NOMO-1 treated with DMSO at 0.1 percent for 48 hours (cell line): ENCODE results near the gene HTATIP2.
"Not testable (repeated sequence)": the region's sequence is repeated elsewhere in the genome, so short reads cannot be mapped to it uniquely, and the experiment has no call there.

ENCODE experiments used
- DNase-seq: peaks from one replicate; lab custom pipeline; 2025; ENCODE audit not compliant: unreplicated experiment; lab: John Stamatoyannopoulos, UW

The HTATIP2 gene

DNA sequence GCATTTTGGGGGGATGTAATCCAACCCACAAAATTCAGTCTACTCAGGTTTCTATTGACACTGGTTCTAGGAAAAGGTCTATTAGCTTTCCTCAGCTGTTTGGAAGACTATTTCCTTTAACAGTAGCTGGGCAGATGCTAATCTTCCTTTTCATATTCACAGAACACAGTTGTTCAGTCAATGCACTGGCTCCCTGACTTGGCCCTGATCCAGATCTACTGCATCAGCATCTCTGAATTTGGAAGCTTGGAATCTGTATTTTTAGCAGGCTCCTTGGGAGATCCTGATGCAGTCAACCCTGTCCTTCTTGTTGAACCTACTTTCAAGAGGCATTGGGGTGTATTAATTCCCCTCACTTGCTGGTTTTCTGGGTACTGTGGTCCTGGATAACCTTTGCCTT is 6.3 kb downstream of the HTATIP2 start:
- no peak for DNase-seq

DNA sequence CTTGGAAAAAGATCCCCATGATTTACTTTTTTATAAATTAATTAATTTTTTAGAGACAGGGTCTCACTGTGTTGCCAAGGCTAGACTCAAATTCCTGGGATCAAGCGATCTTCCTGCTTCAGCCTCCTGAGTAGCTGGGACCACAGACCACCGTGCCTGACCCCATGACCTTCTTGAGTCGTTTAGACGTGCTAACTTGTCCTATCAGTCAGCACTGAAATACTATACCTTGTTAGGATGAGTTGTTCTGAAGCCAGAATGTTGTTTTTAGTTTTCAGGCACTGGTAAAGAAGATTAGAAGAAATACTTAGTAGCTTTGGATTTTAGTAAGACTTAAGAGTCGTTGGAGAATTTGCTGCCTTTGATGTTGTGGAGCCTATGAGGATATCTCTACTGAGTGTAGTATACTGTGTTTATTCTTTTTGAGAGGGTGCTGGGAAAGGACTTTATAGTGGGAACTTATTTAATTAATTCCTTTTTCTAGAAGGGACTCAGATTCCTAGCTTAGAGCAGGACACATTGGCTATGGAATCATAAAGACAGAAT is 8.6 kb downstream of the HTATIP2 start:
- no peak for DNase-seq

DNA sequence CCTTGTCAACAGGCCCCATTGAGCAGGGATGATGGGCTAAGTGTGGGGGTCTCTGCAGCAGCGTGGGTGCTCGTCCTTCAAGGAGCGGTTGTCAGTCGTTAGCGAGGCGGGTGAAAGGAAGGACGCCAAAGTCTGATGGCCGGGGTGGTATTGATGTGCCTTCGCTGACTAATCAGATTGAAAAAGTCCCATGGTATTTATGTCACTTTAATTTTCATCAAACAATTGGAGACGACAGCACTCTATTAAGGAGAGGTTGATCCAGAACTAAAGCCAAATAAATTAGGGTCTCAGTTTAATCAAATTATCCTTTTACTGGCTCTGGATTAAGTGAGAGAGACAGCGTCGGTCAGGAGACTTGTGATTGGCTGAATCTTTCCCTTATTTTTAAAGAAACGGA is 9.6 kb downstream of the HTATIP2 start:
- no peak for DNase-seq

DNA sequence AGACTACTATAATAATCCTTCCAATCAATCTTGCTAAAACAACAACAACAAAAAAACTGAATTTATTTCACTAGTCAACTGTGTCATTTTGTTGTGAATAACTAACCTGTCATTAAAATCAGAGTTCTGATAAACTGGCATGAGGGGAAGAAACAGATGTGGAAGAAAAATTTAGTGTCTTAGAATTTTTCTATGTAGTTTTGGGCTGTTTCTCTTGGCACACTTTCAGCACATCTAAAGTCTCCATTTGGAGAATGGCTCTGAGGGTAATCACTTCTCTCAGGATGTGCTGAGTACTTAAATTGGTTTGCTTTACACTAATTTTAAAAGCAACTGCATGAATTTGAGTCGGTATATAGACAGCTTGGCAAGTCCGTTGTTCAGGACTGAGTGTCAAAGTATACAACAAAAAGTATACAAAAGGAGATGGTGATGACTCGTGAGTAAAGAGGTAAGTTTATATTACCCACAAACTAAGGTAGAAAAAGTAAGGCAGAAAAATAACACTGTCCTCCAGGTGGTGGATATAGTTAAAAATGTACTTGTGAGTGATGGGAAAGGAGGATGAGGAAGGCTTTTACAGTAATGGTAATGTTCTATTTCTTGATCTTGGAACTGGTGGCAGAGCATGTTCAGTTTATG is 10.2 kb downstream of the HTATIP2 start:
- DNase-seq = no peak

DNA sequence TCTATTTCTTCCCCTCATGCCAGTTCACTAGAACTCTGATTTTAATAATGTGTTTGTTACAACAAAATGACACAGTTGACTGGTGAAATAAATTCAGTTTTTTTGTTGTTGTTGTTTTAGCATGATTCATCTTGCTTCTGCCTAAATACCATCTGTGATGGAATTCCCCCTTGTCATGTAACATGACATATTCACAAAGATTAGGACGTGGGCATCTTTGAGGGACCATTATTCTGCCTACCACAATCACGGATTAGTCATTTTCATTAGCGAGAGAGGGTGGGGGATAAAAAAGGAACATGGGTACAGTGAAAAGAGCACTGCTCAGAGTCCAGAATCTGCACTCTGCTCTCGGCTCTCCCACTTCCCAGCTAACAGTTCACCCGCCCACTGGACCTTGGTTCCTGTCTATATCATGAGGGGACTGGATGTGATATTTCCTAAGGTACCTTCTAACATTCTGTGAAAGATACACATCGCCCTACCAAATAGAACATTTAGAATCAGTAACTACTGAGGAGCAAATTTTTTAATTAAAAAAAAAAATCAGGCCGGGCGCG is 11.3 kb downstream of the HTATIP2 start:
- no peak for DNase-seq

DNA sequence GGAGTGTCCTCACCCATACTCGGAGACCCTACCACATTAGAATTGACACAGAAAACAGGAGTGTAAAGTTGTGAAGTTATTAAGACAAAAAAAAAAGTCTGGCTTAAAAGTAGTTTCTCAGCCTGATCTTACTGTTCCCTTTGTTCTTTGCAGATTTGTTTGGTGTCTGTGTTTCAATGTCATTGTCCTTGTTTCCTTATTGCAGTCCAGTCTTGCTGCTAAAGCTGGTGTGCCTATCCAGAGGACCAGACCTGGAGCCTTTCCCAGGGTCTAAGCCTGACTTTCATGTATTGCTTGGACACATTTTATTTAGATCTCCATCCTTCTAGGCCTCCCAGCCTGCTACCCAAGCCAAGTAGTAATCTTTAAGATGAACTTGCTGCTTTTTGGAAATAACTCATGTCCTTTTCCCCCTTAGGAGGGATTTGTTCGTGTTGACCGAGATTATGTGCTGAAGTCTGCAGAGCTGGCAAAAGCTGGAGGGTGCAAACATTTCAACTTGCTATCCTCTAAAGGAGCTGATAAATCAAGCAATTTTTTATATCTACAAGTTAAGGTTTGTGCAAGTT is 12.7 kb downstream of the HTATIP2 start:
- no peak for DNase-seq

DNA sequence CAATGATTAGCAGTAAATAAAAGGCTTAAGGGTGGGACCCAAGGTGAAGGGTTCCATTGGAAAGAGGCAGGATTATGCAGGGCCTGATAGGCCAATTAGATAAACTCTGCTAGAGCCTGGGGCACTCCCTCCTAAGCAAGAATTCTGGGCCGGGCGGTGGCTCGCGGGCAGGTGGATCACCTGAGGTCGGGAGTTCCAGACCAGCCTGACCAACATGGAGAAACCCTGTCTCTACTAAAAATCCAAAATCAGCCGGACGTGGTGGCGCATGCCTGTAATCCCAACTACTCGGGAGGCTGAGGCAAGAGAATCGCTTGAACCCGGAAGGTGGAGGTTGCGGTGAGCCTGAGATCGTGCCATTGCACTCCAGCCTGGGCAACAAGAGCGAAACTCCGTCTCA is 22.5 kb downstream of the HTATIP2 start:
- DNase-seq = not testable (repeated sequence)

DNA sequence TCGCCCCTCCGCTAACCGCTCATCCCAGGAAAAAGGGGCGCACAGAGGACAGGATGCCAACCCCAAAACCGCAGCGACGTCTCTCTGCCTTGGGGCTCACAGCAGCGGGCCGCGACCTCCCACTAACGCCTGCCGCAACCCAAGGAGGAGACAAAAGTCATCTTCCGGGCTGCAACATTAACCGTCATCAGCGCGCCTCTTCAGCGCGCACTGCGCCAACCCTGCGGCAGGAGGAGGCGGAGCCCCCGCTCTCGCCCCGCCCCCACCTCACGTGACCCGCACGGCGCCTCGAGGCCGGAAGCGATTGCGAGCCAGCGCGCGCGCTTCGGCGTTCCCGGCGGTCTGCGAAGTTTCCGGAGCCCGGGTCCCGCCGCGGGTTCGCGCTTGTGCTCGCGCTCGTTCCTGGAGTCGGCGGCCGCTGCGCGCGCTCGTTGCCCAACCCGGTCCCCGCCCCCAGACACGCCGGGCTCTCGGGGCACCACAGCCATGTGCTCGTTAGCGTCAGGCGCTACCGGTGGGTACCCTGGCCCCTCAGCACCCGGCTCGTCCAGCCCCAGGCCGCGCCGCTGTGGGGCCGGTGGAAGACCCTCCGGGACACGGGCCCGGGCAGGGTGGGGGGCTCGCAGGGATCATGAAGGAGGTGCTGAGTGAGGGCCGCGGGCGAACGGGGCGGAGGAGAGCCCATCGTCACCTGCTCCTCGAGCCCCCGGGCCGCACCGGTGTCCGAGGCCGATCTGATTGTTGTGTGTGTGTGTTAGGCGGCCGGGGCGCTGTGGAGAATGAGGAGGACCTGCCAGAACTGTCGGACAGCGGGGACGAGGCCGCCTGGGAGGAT is 24.0 kb downstream of the HTATIP2 start, which contains the start of gene PRMT3:
Gene PRMT3, plus strand, starts transcription at position 456 of the 835 bp plus-strand sequence. Its CDS starts 31 bp downstream, at position 487.
- peak; percentile 91 for DNase-seq

DNA sequence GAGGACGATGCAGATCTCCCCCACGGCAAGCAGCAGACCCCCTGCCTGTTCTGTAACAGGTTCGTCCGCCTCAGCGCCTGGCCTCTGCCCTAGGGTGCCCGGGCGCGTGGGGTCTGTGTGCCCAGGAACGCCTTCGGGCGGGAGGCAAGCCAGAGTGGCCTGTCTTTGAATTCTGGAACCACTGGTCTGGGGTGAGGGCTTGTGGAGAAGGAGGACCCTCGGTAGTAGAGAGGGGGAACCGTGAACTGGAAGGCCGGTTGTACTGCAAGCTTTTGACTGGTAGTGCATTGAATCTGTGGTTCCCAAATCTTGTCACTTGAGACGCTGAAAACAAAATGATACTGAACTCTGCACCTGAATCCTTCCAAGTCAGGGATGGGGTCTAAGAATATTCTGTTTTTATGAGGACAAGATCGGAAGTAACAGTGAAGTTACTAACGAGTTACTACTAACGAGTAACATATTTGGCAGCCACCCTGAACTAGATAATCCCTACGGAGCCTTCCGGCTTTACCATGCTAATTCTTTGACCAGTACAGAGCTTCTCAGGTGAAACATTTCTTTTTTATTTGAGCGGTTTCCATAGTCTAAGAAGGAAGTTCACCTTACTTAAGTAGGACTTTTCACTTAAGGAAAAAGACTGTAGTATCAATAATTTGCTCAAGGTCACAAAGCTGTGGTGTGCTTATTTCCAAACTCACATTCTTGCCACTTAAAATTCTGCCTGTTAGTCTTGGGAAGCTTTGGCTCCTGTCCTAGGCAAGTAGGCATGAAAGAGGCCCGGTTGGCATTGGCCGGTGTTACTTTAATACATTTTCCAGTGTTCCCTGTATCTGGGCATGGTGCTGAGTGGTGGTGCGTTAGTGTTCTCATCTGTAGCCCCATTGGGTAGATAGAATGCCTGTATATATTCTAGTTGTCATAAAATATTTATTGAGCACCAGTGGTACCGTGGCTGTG is 24.9 kb downstream of the HTATIP2 start:
- DNase-seq = peak; percentile 6

DNA sequence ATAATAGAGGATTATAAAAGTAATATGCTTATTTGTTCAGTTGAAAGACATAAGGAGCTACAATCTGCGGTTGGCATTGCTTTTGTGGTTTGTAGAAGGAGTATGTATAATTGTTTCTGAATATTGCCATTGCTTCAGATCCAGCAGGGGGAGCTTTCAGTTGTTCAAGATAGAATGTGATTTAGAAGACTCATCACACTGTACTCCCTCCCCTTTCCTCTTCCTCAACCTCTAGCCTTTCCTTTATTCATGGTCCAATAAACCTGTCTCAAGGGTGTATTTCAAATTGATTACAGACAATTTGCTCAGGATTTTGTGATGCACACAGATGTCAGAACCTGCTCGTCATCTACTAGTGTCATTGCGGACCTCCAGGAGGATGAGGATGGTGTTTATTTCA is 33.8 kb downstream of the HTATIP2 start:
- peak; percentile 71 for DNase-seq

DNA sequence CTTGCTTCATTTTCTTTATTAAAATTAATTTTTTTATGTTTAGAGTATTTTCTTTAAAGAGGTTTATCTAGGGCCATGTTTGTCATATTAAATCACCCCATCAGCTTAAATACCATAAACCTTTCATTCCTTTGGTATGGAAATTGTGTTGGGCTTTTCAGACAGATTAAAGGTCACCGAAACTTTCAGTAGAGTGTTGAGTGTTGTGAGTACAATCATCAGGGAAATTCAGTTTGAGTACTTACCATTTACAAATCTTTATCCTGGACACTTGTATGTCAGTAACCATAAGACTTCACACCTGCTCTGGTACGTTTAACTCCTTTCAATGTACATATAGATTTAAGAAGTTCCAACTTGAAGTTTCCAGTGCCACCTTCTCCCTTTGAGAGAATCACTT is 36.0 kb downstream of the HTATIP2 start:
- DNase-seq = no peak

DNA sequence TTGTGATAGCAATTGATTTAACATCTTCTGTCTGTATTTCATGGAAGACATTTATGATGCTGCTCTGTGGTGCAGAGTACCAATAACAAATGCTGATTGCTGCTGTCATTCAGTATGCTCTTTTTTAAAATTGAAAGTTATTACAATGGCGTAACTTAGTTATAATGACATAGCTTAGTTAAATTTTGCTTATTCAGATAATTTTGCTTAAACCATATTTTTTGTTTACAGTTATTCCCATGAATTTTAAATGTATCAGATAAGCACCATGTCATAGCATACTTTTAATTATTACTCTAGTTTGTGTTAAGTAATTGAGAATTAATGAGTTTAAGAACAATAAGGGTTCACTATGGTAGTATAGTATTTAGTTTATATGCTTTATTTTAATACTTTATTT is 39.5 kb downstream of the HTATIP2 start:
- DNase-seq = no peak

DNA sequence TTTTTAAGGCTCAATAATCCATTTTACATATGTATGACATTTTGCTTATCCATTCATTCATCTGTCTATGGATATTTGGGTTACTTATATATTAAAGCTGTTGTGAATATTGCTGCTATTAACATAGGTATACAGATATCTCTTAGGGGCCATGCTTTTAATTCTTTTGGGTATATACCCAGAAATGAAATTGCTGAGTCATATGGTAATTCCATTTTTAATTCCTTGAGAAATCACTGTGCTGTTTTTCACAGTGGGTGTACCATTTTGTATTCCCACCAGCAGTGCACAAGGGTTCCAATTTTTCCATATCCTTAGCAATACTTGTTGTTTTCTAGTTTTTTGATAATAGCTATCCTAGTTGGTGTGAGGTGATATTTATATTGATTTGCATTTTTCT is 43.0 kb downstream of the HTATIP2 start:
- DNase-seq = no peak

DNA sequence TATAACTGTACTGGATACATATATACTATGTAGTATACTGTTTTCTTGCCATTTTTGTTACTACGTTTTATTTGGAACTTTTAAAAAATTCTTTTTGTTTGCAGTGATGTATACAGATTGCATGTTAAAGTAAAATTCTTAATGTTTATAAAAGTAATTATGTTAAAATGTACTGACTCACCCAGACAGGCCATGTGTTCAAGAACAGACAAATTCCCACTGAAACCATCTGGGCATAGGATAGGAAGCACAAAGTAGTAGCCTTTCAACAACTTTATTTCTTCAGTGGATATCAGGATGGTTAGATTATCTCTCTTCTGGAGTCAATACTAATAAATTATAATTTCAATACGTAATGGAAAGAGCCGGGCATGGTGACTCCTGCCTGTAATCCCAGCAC is 43.8 kb downstream of the HTATIP2 start:
- no peak for DNase-seq

DNA sequence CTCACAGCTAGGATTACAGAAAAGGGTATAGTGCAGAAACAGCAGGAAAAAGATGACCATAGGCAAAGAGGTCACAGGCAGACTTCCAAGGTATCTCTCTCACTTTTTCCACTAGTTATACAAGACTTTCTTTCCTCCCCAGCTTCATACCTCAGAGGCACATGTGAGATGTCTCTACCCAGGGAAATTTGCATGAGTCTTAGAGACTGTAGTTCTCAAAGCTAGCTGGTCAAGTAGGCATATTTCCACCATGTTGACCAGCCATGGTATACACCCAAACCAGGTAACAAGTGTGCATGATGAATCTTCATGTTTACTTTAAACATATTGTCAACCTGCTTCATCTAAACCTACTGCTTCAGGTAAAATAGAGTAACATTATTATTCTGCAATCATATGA is 51.9 kb downstream of the HTATIP2 start:
- no peak for DNase-seq

DNA sequence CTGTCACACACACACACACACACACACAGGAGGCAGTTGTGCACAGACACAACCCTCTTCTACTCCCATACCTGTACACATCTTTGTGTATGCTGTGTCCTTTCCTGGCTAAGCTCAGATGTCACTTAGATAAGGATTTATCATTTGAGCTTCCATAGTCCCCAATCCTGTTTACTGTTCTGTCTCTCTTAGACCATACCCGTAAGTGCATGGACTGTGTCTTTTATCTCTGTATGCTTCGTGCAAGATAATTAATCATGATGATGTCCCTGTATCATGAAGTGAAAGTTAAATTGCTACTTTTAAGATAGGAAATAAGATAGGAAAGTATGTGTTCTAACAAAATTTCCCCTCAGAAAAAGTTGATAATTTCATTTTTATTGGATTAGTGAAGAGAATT is 54.3 kb downstream of the HTATIP2 start:
- no peak for DNase-seq

DNA sequence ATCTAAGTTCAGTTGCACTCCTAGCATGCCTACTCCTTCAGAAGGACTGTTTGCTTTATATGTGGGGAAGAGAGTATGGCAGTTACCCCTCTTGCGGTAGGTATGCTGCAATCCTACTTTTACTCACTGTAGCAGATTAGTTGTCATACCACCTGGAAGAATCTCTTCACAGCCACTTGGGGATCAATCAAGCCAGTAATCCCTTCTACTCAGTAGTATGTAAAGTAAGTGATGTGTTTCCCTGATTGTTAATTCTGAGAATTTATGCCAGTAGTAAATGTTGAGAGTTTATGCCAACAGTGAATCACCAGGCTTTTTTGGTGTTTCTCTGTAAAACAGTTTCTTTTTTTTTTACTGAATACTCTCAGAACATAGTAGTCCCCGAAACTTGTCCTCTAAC is 58.4 kb downstream of the HTATIP2 start:
- no peak for DNase-seq

DNA sequence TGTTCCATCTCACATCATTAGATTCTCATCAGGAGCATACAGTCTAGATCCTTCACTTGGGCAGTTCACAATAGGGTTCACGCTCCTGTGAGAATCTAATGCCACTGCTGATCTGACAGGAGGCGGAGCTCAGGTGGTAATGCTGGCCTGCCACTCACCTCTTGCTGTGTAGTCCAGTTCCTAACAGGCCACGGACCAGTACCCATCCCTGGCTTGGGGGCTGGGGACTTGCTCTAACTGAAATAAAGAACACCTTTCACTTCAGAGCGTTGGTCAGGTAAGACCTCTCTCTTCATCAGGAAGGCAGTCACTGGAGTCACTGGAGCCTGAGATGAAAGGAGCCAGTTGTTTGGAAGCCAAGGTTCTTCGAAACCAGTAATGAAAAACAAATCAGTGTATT is 65.7 kb downstream of the HTATIP2 start:
- no peak for DNase-seq
